ENCODE data around the gene FASTKD2.

DNA sequence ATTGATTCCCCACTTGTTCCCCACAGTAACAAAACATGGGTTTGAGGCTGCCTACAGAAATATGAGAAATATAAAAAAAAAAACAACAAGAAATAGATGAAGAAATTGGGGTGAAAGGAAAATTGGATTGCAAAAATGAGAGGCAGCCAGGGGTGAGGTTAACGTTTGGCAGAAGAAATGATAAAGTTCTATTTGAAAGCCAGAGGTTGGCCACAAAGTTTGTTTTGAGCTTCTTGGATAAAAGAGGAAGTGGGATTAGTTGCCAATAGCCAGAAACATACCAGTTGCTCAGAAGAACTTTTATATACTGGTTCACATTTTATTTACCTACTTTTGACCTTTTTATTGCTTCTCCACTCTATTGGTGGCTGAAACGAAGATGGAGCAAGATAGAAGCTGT, 67.5 kb downstream of the FASTKD2 start:
- TF ChIP-seq, protein P1, sequence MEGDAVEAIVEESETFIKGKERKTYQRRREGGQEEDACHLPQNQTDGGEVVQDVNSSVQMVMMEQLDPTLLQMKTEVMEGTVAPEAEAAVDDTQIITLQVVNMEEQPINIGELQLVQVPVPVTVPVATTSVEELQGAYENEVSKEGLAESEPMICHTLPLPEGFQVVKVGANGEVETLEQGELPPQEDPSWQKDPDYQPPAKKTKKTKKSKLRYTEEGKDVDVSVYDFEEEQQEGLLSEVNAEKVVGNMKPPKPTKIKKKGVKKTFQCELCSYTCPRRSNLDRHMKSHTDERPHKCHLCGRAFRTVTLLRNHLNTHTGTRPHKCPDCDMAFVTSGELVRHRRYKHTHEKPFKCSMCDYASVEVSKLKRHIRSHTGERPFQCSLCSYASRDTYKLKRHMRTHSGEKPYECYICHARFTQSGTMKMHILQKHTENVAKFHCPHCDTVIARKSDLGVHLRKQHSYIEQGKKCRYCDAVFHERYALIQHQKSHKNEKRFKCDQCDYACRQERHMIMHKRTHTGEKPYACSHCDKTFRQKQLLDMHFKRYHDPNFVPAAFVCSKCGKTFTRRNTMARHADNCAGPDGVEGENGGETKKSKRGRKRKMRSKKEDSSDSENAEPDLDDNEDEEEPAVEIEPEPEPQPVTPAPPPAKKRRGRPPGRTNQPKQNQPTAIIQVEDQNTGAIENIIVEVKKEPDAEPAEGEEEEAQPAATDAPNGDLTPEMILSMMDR (conservative IDR thresholded peaks at IDR 0.05 in 1 of 2, IDR thresholded peaks at IDR 0.05 in 1 of 2; ENCODE audit: low read depth in 1 of 2, low read length in 2 of 2): no peak
- TF ChIP-seq EZH2 (IDR thresholded peaks at IDR 0.05; ENCODE audit: low read length, missing control alignments): no peak

Data from fibroblast of lung (primary cell).